GM18517 (cell line): ENCODE measurements around the gene PHF14.
"Not testable (repeated sequence)": the region's sequence is repeated elsewhere in the genome, so short reads cannot be mapped to it uniquely, and the experiment has no call there.

Source experiments
- ATAC-seq: cut with Tn5 transposase; IDR thresholded peaks from one replicate; pipeline ENCODE4 v1.9.1; 2021; ENCODE audit warnings: mild to moderate bottlenecking, moderate library complexity; ENCODE audit not compliant: unreplicated experiment

PHF14 gene

DNA sequence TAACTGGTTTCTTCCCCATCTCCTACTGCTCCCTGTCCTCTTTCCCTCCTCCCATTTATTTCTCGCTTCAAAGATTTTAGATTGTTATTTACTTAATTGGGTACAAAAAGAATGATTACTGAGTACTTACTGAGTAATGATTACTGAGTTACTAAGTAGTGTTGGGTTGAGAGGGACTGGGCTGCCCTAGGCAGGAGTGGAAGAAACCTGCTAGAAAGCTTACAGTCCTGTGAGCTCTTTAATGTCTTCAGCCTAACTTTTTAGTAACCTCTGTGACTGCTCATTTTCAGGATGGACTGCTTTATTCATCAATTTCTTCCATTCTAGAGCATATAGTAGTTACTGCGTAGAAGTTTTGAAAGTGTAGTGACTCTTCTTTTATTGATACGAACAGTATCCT is 7.6 kb downstream of the PHF14 start:
- ATAC-seq, result no peak

DNA sequence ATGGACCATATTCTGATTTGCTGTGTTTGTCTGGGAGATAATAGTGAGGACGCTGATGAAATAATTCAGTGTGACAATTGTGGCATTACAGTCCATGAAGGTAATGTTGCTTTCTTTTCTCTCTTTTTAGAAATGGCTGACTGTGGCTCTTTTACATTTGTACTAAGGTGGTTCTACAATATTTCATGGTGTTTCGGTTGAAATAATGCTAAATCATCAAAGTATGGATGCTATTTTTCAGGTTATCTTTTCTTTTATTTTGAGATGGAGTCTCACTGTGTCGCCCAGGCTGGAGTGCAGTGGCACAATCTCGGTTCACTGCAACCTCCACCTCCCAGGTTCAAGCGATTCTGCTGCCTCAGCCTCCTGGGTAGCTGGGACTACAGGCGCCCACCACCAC is 17.1 kb downstream of the PHF14 start:
- not testable (repeated sequence) for ATAC-seq

GRCh38 chr7:10995482-10996166 is 22.0 kb downstream of the PHF14 start:
- not testable (repeated sequence) for ATAC-seq

- no peak for ATAC-seq
Observed at GRCh38 chr7:10998996-10999757, 25.5 kb downstream of the PHF14 start.

- no peak for ATAC-seq
Observed at GRCh38 chr7:11005202-11005601, 31.5 kb downstream of the PHF14 start.

GRCh38 chr7:11006291-11006690 is 32.6 kb downstream of the PHF14 start:
- no peak for ATAC-seq

GRCh38 chr7:11009631-11010030 is 36.0 kb downstream of the PHF14 start:
- no peak for ATAC-seq

DNA sequence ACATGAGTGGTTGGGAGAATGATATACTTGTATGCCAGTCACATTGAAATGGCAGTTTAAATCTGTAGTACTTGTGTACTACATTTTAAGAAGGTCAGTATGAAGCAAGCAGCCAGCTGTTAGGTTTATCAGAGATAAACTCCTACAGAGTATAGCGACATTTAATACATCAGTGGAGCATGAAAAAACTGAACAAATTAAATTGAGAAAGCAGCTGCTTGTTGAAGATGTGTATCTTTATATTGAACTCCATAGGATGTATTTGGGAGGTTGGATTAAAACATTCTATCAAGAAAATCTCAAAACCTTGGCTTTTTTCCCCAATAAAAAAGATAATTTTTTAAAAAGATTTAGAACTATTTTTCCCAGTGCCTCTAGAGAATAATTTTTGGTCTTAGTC is 47.8 kb downstream of the PHF14 start:
- no peak for ATAC-seq

DNA sequence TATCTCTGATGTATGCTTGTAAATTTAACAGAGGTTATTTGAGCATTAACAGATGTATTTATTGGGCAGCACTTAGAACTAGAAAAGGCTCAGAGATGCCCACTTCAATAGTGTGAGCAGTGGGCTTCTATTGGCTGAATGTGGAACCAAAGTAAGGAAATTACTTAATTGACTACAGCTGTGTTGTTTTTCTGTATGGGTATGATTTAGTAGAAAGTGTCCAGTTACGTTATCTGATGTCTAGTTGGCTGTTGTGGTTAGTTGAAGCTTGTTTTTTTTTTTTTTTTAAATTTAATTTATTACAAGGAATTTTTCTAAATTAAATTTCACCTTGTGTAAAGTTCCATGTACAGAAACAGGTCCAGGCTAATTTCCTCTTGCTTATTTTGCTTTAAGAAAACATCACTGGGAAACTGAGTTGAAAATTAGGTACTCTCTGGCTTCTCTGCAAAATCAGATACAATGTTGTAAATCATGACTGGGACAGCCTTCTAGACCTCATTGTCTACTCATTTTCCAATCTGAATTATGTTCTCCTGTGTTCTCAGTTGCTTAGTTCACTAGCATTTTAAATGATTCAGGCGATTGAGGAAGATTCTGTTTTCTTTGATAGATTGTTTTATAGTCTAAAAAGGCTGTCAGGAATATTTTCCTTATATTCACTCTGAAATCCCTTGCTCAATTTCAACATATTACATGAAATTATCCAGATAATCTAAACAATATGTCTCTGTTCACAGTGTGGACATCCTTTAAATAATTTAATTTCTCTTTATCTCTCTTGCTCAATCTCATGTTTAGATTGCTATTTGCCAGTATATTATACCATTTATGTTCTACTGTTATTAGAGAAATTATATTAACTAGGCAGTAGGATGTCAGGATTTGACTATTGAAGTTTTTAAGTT is 53.0 kb downstream of the PHF14 start:
- ATAC-seq, result no peak

DNA sequence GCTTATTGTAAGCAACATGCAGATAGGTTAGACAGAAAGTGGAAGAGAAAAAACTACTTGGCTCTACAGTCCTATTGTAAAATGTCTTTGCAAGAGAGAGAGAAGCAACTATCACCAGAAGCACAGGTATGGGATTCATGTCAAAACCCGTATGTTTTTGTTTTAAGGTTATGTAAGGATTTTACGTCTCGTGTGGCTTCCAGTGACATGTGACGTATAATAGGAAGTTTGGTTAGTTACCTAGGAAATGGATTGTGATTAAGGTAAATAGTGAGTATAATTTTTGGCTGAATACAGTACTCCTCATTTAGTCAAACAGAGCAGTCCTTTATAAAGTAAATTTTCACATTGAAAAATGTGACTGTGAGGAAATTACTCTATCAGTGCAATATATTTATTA is 62.0 kb downstream of the PHF14 start:
- ATAC-seq, result no peak

- ATAC-seq, result no peak
Observed at GRCh38 chr7:11039974-11040373, 66.3 kb downstream of the PHF14 start.

GRCh38 chr7:11054033-11054432 is 80.4 kb downstream of the PHF14 start:
- ATAC-seq, result no peak

DNA sequence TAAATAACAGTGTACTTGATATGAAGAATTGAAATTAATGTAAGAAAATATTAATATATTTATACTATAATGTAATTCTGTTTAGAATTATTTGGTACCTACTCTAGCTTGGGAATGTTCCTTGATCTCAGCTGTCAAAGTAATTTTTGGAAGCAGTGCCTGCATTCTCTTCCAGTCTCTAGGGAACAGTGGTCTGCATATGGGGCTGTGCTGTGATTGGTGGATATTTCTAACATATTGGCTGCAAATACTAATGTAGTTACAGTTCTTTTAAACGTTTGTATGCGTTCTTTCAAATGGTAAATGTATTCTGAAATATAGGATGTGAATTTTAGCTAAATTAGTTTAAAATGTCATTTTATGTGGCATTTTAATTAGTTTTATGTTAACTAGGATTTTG is 87.2 kb downstream of the PHF14 start:
- ATAC-seq, result no peak

GRCh38 chr7:11062110-11062509 is 88.4 kb downstream of the PHF14 start:
- no peak for ATAC-seq

GRCh38 chr7:11069591-11069990 is 95.9 kb downstream of the PHF14 start:
- no peak for ATAC-seq

DNA sequence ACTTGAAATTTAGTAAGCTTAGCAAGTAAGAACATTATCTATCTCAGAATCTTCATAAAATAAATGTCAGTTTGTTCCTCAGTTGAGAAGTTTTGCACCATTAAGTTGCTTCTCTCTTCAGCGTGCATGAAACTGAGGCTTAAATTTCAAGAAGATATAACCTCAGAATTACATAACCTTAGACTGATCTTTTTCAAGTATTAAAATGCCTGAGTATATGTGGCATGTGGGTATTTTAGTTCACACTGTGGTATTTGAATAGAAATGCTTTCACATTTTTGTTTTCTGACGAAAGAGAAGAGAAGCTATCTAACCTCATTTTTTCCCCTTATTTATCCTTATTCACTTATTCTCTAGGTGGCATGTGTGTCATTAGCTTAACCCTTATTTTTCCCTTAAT is 104.1 kb downstream of the PHF14 start:
- ATAC-seq, result no peak

GRCh38 chr7:11078247-11078834 is 104.7 kb downstream of the PHF14 start:
- ATAC-seq, result peak; percentile 55

GRCh38 chr7:11079907-11080306 is 106.2 kb downstream of the PHF14 start:
- no peak for ATAC-seq

DNA sequence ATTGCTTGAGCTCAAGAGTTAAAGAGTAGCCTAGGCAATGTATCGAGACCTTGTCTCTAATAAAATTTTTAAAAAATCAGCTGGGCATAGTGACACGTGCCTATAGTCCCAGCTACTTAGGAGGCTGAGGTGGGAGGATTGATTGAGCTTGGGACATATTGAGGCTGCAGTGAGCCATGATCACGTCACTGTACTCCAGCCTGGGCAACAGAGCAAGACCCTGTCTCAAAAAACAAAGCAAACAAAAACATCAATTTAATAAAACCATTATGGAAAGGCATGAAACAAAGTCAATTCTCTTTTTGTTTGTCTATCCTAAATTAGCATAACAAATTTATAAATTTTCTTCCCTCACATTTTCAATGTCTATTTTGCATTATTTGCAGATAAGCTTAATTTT is 108.4 kb downstream of the PHF14 start:
- ATAC-seq, result no peak

DNA sequence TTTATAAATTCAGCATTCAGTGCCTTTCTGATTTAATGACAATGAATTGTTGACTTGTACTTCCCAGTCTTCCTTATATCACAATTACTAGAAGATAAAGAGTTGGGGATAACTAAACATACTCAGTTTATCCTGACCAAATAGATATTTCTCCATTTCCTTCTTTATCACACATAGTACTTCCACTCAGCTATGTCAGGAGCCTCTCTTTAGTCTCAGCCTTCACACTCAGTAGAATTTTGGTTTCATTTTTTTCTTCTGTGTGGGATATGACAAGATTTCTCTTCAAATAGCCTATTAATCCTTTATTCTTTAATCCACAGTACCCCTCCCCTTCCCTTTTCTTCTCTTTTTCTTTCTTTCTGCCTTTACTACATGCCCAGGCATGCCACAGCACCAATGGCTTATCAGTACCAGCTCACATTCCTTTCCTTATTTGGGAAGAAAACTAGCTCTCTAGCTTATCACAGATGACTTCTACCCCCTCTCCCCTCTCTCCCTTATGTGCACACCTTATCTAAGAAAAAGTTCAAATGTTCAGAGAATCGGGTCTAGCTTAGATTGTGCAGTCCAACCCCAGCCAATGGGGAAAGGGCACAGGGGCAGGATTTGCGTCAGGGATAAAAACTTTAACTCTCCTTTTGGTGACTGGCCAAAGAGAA is 109.0 kb downstream of the PHF14 start:
- ATAC-seq, result no peak

- ATAC-seq, result no peak
Observed at GRCh38 chr7:11083214-11083568, 109.5 kb downstream of the PHF14 start.
